Esophagus muscularis mucosa (tissue), 4 donors: Measurements from ENCODE around the gene GAP43.

Source experiments
- EP300 ChIP-seq: sonication (generic); formaldehyde crosslinking; IDR thresholded peaks from one replicate; pipeline ENCODE4 v1.6.1; 2017; ENCODE audit warnings: antibody characterized with exemption
- POLR2A ChIP-seq: fragments of 450-650 bp; IDR thresholded peaks from one replicate; pipeline ENCODE4 v1.6.1; 2017; ENCODE audit warnings: antibody characterized with exemption, moderate library complexity, mild to moderate bottlenecking, low read depth
- POLR2AphosphoS5 ChIP-seq, 2 donors: sonication (generic); formaldehyde crosslinking; IDR thresholded peaks; one replicate each; pipeline ENCODE4 v1.6.1; 2017; ENCODE audit warnings: antibody characterized with exemption in 2 of 2
- TF ChIP-seq, protein P1 (sequence below), 3 experiments: fragments of 200-600 bp in 2 of 3; fragments of 450-650 bp in 1 of 3; sonication (generic) in 2 of 3; IDR thresholded peaks; one replicate each; pipeline ENCODE4 v1.5.1; 2017 to 2019; ENCODE audit warnings: antibody characterized with exemption in 3 of 3, mild to moderate bottlenecking in 2 of 3, moderate library complexity in 1 of 3

DNA sequence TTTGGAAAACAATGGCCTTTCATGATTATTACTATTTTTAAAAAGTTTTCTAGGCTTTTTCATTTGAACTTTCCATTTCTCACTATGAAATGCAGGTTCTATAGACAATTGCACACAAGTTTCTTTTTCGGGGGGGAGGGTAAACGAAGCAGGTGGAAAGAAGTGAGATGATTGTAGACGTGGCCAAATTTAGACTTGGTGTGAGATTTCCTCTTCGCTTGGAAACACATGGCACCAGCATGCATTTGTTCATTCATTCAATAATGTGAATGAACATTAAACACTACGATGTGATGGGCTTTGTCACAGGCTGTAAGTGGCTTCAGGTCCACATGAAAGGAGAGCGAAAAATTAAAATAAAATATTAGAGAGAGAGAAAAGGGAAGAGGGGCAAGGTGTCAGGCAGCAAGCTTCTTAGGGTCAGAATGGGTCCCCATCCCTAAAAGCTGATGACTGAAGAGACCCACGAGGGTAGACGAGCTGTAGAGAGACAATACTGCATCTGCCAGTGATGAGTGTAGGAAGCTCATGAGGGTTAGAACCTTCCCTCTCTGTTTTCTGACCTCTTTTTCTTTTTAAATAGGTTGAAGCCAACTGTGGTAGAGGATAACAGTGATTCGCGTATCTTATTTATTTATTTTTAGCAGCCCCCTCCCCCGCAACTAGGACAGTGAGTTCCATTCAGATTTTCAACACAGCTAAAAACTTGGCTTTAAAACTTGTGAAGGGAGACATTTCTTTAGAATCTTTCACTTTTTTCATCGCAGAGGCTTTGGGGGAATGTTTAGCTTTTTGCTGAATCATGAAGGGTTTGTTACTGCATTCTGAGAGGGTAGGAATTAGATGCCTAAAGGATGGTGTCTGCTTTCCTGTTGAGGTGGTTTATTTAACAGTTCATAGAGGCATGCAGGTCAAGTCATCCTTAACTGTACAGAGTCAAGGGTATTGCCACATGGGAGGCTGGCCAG lies 36.2 kb downstream of the GAP43 start:
- TF ChIP-seq, protein P1, sequence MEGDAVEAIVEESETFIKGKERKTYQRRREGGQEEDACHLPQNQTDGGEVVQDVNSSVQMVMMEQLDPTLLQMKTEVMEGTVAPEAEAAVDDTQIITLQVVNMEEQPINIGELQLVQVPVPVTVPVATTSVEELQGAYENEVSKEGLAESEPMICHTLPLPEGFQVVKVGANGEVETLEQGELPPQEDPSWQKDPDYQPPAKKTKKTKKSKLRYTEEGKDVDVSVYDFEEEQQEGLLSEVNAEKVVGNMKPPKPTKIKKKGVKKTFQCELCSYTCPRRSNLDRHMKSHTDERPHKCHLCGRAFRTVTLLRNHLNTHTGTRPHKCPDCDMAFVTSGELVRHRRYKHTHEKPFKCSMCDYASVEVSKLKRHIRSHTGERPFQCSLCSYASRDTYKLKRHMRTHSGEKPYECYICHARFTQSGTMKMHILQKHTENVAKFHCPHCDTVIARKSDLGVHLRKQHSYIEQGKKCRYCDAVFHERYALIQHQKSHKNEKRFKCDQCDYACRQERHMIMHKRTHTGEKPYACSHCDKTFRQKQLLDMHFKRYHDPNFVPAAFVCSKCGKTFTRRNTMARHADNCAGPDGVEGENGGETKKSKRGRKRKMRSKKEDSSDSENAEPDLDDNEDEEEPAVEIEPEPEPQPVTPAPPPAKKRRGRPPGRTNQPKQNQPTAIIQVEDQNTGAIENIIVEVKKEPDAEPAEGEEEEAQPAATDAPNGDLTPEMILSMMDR (IDR thresholded peaks at IDR 0.05) = no peak
- TF ChIP-seq EP300 = no peak
- TF ChIP-seq POLR2AphosphoS5 (IDR thresholded peaks at IDR 0.05) = no peak
- TF ChIP-seq POLR2A = no peak
